NCI-H82 (cell line): Measurements from ENCODE around the gene KATNIP.
A peak's percentile ranks its signal among the peaks of the same experiment; 100 is the strongest.

Source experiments
- DNase-seq: peaks from one replicate; lab custom pipeline; 2025; lab: John Stamatoyannopoulos, UW

The KATNIP gene

DNA sequence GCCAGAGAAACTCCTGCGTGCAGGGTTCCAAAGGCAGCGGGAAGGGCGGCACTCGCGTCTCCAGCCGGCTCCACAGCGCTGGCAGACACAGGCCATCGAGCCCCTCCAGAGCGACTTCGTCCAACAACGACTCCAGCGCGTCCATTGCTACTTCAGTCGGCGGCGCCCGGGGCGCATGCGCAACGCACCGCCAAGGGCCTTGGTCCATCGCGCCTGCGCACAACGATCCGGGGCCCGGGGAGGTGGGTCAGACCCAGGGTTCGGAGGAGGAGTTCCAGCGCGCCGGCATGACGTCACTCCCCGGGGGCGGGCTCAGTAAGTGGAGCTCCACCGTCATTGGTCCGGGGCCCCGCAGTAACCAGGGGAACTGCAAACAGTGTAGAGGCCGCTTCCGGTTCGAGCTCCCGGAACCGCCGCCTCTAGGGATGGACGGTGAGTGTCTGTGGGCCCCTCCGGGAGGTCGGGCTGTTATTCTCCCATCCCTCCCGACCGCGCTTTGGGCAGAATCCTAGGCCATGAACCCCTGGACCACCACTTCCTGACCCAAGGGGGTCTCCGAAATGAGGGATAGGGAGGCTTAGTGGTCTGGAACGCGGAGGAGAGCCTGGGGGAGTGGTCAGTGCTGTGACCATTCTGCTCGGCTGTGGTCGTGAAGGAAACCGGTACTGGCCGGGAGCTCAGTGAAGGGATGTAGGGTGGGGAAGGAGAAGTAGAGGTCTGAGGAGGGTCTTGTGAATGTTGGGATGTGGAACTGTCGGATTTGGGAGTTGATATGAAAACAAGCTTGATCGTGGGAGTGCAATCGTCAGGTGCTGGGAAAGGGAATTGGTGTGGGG is at the start of gene KATNIP, which contains the start of gene GTF3C1:
Gene KATNIP, plus strand, starts transcription at position 399 of the 836 bp plus-strand sequence. Its CDS starts 27 bp downstream, at position 426.
Gene GTF3C1, minus strand, starts transcription at position 168 of the 836 bp plus-strand sequence. Its CDS starts 23 bp downstream, at position 145.
- peak; percentile 99 for DNase-seq

DNA sequence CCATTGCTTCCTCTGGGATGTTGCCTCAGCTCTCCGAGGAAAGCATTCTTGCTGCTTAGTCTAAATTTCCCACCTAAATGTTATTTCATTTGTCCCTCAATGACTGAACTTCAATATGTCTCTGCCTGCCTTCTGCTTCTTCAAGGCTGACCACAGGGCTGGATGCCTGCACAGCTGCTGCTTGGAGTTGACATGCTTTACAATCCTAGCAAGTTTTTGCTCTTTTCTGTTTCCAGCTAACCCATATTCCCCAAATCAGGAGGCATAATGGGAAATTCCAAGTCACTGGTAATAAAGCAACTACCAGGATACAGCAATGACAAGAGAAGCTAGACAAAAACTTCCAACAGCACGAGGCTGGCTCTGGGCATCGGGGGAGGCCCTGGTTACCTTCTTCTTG is 49.1 kb upstream of the KATNIP start:
- DNase-seq, result no peak

- DNase-seq, result no peak
These were observed 46.3 kb upstream of the KATNIP start for GRCh38 chr16:27503662-27504061.

DNA sequence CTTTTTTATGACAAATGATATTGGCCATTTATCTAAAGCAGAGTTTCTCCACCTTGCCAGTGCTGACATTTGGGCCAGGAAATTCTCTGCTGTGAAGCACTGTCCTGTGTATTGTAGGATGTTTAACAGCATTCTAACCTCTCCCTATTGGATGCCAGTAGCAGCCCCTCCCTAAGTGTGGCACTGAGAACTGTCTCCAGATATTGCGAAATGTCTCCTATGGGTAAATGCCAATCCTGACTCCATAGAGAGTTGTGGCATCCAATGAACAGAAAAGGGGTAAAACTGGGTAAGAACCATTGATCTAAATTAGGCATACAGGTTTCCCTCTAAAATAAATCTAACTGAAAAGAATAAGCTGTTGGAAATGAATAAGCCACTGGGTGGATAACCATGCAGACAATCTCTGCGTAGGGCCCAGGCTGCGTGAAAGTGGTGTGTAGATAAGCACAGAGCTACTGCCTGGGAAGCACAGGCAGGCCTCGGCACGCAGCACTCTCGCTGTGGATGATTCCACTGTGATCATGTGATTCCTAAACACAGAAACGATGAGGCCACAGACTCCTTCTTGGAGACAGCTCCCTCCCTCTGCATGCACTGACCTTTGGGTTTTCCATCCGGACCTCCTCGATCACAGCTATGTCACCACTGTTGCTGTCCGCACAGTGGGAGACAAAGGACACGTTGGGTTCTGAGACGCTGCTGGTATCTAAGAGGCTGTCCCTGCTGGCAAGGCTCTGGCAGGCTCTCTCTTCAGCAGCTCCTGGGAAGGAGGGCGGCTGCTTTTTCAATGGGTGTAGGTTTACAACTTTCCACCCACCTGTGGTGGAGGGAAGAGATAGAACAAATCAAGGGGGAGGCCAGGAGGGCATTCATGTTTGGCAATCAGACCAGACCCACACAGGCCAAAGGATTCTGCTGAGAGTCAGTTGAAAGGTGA is 44.4 kb upstream of the KATNIP start:
- DNase-seq, result no peak

DNA sequence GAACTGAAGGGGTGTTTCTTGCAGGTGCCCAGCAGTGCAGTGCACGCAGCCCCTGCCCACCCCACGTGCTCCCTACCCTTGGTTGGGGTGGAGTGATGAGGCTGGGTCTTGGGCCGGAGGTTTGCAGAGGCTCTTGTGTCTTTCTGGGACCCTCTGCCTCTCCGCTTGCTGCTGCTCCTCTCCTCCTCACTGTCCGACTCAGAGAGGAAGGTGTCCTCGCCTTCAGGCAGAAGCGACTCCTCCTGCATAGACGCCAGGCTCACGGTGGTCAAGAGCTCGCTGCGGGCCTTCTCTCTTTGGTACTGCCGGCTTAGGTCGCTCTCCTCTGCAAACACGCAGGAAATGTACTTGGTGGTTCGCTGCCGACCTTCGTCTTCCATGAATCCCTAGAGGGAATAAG is 43.2 kb upstream of the KATNIP start:
- DNase-seq, result no peak

- no peak for DNase-seq
These were observed 41.5 kb upstream of the KATNIP start for GRCh38 chr16:27508476-27508875.

GRCh38 chr16:27511657-27512448 is 38.1 kb upstream of the KATNIP start:
- DNase-seq, result no peak

DNA sequence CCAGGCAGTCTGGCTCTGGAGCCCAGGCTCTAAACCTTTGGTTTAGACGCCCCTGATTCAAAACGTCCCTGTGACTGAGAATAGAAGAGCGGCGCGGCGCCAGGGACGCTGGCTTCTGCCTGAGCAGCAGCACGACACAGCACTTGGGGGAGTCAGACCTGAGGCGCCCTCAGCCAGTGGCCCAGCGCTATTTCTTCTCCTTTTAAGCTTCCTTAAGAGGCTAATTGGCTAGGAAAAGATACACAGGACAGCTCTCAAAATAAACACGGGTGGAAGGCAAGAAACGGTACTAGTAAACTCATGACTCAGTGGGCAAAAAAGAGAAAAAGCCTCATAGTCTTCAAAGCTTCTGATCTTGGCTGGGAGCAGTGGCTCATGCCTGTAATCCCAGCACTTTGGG is 35.1 kb upstream of the KATNIP start:
- no peak for DNase-seq

GRCh38 chr16:27515874-27516353 is 34.0 kb upstream of the KATNIP start:
- DNase-seq, result peak; percentile 58

- no peak for DNase-seq
These were observed 33.6 kb upstream of the KATNIP start for GRCh38 chr16:27516365-27516764.

DNA sequence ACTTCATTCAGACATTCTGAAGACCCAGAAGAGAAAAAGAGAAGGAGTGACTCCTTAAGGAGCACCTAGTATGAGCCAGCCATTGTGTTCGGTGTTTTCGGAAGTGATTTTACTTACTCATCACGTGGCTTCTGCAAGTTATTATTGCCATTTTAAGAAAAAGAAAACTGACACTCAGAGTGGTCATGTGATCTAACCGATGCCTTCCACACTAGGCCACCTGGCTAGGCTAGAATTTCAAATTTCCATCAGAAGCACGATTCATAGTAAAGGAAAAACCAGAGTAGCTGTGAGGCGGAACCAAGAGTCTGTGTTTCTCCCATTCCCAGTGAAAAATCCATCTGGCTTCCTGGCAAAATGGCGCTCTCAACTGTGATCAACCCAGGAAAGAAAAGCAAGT is 32.3 kb upstream of the KATNIP start:
- DNase-seq, result no peak

DNA sequence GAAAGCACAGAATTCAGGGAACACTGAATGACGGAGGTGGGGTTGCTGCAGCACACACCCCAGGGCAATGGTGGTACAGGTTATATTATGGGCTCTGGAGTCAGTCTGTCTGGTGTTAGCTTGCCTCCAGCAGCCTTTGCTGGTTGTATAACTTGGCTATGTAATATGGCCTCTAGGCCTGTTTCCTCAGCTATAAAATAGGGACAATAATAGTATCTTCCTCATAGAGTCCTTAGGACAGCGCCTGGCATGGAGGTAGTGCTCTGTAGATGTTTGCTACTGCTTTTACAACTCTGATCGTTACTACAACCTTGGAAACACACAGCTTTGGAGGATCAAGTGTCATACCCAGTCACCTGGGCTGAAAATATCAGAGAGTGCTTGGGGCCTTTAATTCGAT is 31.7 kb upstream of the KATNIP start:
- DNase-seq, result no peak

DNA sequence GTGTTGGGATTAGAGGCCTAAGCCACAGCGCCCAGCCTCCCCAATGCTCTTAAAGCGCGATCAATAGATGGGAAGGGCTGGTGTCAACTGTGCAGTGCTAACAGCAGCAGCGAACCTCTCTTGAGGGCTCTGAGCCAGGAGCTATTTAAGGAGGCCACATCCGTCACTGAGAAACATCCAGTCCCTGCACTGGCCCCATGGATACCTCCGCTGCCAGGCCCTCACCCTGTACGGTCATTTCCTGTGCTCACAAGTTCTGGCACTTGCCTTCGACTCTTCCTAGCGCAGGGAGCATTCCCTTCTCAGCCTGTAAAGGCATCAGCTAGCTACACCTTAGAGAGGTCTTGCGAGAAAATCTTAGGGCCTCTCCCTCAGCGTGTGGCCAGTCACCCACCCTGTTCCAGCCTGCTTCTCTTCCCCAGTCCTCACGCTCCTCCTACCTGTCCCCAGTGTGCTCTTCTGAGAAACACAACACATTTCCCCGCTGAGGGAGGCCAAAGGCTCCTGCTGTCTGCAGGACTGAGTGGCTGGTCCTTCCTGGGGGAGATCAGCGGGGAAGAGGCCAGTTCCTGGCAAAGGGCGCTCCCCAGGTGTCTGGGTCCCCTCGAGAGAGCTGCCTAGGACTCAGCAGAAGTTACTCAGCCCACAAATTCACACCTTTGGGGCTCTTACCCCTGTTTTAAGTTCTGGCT is 28.8 kb upstream of the KATNIP start:
- DNase-seq, result peak; percentile 20

GRCh38 chr16:27522173-27522707 is 27.7 kb upstream of the KATNIP start:
- no peak for DNase-seq

DNA sequence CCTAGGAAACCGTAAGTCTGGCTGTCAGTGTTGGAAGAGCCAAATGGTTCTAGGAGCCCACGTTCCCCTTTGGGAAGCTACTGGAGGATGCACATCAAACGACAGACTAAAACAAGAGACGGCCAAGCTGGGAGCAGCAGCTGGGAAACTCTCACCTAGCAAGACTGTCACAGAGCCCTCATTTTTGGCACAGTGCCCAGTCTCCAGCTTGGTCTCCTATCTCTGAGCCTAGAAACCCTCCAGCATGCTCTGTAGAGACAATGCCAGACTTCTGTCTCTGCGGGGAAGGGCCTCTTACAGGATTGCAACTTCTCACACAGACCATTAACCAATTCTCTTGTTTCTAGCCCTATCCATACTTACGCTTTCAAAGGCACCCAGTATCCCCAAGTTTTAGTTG is 23.8 kb upstream of the KATNIP start:
- DNase-seq, result peak; percentile 93

GRCh38 chr16:27528294-27528693 is 21.6 kb upstream of the KATNIP start:
- no peak for DNase-seq

DNA sequence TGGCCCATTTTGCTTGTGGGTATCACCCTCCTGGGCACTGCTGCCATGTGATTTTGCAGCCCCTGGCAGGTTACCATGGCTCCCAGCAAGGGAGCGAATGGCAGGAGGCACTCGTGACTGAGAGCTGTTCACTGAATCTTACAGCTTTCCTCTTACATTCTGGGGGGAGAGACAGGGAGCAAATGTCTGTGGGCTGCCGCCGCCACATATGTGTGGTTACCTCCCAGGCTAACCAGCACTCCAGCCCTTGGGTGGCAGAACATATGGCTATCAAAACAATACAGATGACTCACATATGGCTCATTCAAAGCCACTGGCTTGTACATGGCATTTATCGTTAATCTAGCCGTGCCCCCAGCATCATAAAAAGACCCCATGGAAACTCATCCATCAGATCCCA is 20.0 kb upstream of the KATNIP start:
- peak; percentile 53 for DNase-seq

DNA sequence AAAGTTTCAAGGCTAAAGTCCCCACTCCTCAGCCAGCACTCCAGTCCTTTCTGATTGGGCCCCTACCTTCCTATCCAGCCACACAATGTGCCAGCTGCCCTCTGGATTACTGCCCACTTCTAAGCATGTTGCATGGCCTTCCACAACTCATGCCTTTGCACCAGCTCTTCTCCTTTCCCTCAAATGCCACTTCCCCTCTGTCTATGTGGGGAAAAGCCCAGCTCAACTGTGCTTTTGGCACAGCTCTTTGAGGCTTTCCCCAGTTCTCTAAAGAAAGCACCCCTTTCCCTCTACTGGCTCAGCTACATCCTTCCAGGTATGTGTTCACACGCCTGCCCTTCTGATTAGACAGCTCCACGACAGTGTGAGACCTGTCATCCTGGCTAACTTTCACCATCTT is 18.8 kb upstream of the KATNIP start:
- DNase-seq, result no peak

- DNase-seq, result no peak
These were observed 17.8 kb upstream of the KATNIP start for GRCh38 chr16:27531826-27532800.

DNA sequence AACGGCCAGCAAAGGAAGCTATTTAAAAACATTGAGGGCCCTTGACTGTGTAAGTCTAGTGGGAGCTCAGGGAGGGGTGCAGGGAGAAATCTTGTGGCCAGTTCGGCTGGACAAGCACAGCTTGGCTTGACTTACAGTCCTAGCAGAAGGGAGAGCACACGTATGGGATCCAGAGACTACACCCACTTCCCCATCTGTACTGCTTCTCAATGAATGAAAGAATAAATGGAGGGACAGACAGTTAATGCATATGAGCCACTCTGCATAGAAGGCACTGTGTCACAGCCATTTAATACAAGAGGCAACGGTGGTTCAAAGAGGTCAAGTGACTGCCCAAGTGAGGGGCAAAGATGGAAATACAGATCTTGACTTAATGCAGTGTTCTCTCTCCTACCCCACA is 15.7 kb upstream of the KATNIP start:
- no peak for DNase-seq
